Caco-2 (cell line): Measurements from ENCODE around the gene CAPZA2. TPM values are rescaled to one million over a fixed set of nuclear protein-coding genes. Genes with fewer than 3 reads are reported as not detected.

Experiments
- BruUV-seq: library from RNA; stranded (reverse); fragments of 400-500 nt; replicated peaks from 2 replicates; lab custom pipeline; 2021; lab: Mats Ljungman, UMichigan
- CTCF ChIA-PET: fragments of 300-600 bp; sonication (Branson Sonifier 250); formaldehyde crosslinking; loops from one replicate; lab custom pipeline; 2022; ENCODE audit warnings: antibody characterized with exemption; lab: Charles Lee
- POLR2A ChIA-PET: fragments of 300-600 bp; sonication (Branson Sonifier 250); formaldehyde crosslinking; loops from one replicate; lab custom pipeline; 2022; ENCODE audit warnings: antibody characterized with exemption; lab: Charles Lee
- DNase-seq, 2 experiments: peaks; one replicate each; pipeline versions ENCODE4 v3.0.0 to v3.0.0-alpha.2; 2020 to 2022
- H3K27me3 ChIP-seq: replicated peaks from 2 replicates; pipeline ENCODE4 v1.6.0; 2011; ENCODE audit warnings: low read length; ENCODE audit not compliant: control insufficient read depth, insufficient read depth
- H3K36me3 ChIP-seq: 2 replicates; pipeline ENCODE4 v1.5.1; 2011; ENCODE audit warnings: low read length; ENCODE audit not compliant: control insufficient read depth, insufficient read depth
- H3K4me1 ChIP-seq: fragments of 250-450 bp; sonication (Bioruptor Pico); 2 replicates; pipeline ENCODE4 v1.5.1; 2020; ENCODE audit warnings: mild to moderate bottlenecking
- H3K4me3 ChIP-seq: 2 replicates; pipeline ENCODE4 v1.5.1; 2011; ENCODE audit warnings: low read depth, mild to moderate bottlenecking, control low read depth, low read length
- H3K9me3 ChIP-seq: fragments of 250-450 bp; sonication (Bioruptor Pico); 2 replicates; pipeline ENCODE4 v1.5.1; 2020; ENCODE audit warnings: mild to moderate bottlenecking, moderate library complexity
- H3K27ac Mint-ChIP-seq: one replicate; pipeline ENCODE4 v1.8.0; 2022; ENCODE audit warnings: mixed read lengths; ENCODE audit not compliant: unreplicated experiment
- H3K27me3 Mint-ChIP-seq: one replicate; pipeline ENCODE4 v1.8.0; 2022; ENCODE audit warnings: mixed read lengths; ENCODE audit not compliant: insufficient read depth, unreplicated experiment
- H3K36me3 Mint-ChIP-seq: one replicate; pipeline ENCODE4 v1.8.0; 2022; ENCODE audit warnings: mild to moderate bottlenecking, mixed read lengths; ENCODE audit not compliant: insufficient read depth, unreplicated experiment
- H3K4me1 Mint-ChIP-seq: one replicate; pipeline ENCODE4 v1.8.0; 2022; ENCODE audit warnings: low read depth, mixed read lengths; ENCODE audit not compliant: unreplicated experiment
- H3K4me3 Mint-ChIP-seq: one replicate; pipeline ENCODE4 v1.8.0; 2022; ENCODE audit warnings: mild to moderate bottlenecking, moderate library complexity, mixed read lengths; ENCODE audit not compliant: unreplicated experiment
- H3K9me3 Mint-ChIP-seq: one replicate; pipeline ENCODE4 v1.8.0; 2022; ENCODE audit warnings: mixed read lengths; ENCODE audit not compliant: unreplicated experiment
- CTCF ChIP-seq, 2 experiments: fragments of 200-600 bp in 1 of 2; IDR thresholded peaks; 1 replicate in 1 of 2; 2 replicates in 1 of 2; pipeline versions ENCODE4 v1.5.1 to v1.8.0; 2011 to 2022; ENCODE audit warnings: antibody characterized with exemption in 1 of 2, control low read depth in 1 of 2, inconsistent platforms in 1 of 2, low read depth in 1 of 2, low read length in 1 of 2, mild to moderate bottlenecking in 1 of 2, moderate library complexity in 1 of 2; ENCODE audit not compliant: insufficient read depth in 1 of 2, severe bottlenecking in 1 of 2, unreplicated experiment in 1 of 2
- intact Hi-C: fragments of 100-400 bp; cut with micrococcal nuclease; formaldehyde crosslinking; loops from one replicate; pipeline ENCODE4 v1.10.0; 2022; ENCODE audit not compliant: unreplicated experiment
- total RNA-seq: library from RNA; stranded (reverse); gene quantifications from 2 replicates; pipeline ENCODE4 v1.2.3, GENCODE V29; 2022

CAPZA2 gene
- total RNA-seq, 1 experiment from 2014 or later = 271 TPM

- ChIA-PET CTCF (no interaction called here), POLR2A (no interaction called here)
- no peak overlapping the region for H3K4me3 Mint-ChIP-seq
- Histone ChIP-seq H3K4me1 (no peaks in the 10 kb centered on the region), H3K9me3 (no peaks in the 10 kb centered on the region), H3K27me3 (no peaks in the 10 kb centered on the region), H3K36me3 (no peaks in the 10 kb centered on the region), H3K4me3 (no peak overlapping the region)
- no peaks in the 10 kb centered on the region for H3K4me1 Mint-ChIP-seq
- no peak overlapping the region for H3K27ac Mint-ChIP-seq
- no peak for TF ChIP-seq CTCF (IDR thresholded peaks at IDR 0.05; ENCODE audit: insufficient read depth in 1 of 2, low read depth in 1 of 2, low read length in 1 of 2, severe bottlenecking in 1 of 2, unreplicated experiment in 1 of 2)
- H3K27me3 Mint-ChIP-seq = no peaks in the 10 kb centered on the region
- intact Hi-C loops = no loop called here
- BruUV-seq = no TSS peak
- DNase-seq = no peak
- no peaks in the 10 kb centered on the region for H3K9me3 Mint-ChIP-seq
- H3K36me3 Mint-ChIP-seq = no peaks in the 10 kb centered on the region
Observed at GRCh38 chr7:116836911-116837310, 25.5 kb upstream of the CAPZA2 start.

- no peaks in the 10 kb centered on the region for H3K9me3 ChIP-seq
- no peaks in the 10 kb centered on the region for H3K4me1 ChIP-seq
- POLR2A ChIA-PET = no interaction called here
- CTCF ChIA-PET = no interaction called here
- DNase-seq = no peak
- TF ChIP-seq CTCF (IDR thresholded peaks at IDR 0.05; ENCODE audit: insufficient read depth in 1 of 2, low read depth in 1 of 2, low read length in 1 of 2, severe bottlenecking in 1 of 2, unreplicated experiment in 1 of 2) = no peak
- Mint-ChIP-seq H3K27ac (no peak overlapping the region), H3K4me3 (no peak overlapping the region), H3K36me3 (no peaks in the 10 kb centered on the region), H3K9me3 (no peaks in the 10 kb centered on the region), H3K27me3 (no peaks in the 10 kb centered on the region), H3K4me1 (no peaks in the 10 kb centered on the region)
- H3K27me3 ChIP-seq = no peaks in the 10 kb centered on the region
- no TSS peak for BruUV-seq
- H3K36me3 ChIP-seq = no peaks in the 10 kb centered on the region
- intact Hi-C loops = no loop called here
- no peak overlapping the region for H3K4me3 ChIP-seq
Observed at GRCh38 chr7:116837586-116837985, 24.8 kb upstream of the CAPZA2 start.

- intact Hi-C loops = no loop called here
- H3K9me3 ChIP-seq = no peaks in the 10 kb centered on the region
- CTCF ChIA-PET = no interaction called here
- H3K4me3 Mint-ChIP-seq = no peak overlapping the region
- no peaks in the 10 kb centered on the region for H3K4me1 Mint-ChIP-seq
- no peak for TF ChIP-seq CTCF (IDR thresholded peaks at IDR 0.05; ENCODE audit: insufficient read depth in 1 of 2, low read depth in 1 of 2, low read length in 1 of 2, severe bottlenecking in 1 of 2, unreplicated experiment in 1 of 2)
- BruUV-seq = no TSS peak
- H3K9me3 Mint-ChIP-seq = no peaks in the 10 kb centered on the region
- H3K36me3 Mint-ChIP-seq = no peaks in the 10 kb centered on the region
- H3K36me3 ChIP-seq = no peaks in the 10 kb centered on the region
- H3K4me3 ChIP-seq = no peak overlapping the region
- POLR2A ChIA-PET = no interaction called here
- H3K4me1 ChIP-seq = no peaks in the 10 kb centered on the region
- H3K27ac Mint-ChIP-seq = no peak overlapping the region
- H3K27me3 Mint-ChIP-seq = no peaks in the 10 kb centered on the region
- no peaks in the 10 kb centered on the region for H3K27me3 ChIP-seq
- DNase-seq = no peak
Observed at GRCh38 chr7:116840256-116840655, 22.1 kb upstream of the CAPZA2 start.
